DMS153 (cell line): ENCODE measurements around the gene ACO1.

Experiments used
- DNase-seq: peaks from one replicate; lab custom pipeline; 2025; lab: John Stamatoyannopoulos, UW

ACO1 gene

DNA sequence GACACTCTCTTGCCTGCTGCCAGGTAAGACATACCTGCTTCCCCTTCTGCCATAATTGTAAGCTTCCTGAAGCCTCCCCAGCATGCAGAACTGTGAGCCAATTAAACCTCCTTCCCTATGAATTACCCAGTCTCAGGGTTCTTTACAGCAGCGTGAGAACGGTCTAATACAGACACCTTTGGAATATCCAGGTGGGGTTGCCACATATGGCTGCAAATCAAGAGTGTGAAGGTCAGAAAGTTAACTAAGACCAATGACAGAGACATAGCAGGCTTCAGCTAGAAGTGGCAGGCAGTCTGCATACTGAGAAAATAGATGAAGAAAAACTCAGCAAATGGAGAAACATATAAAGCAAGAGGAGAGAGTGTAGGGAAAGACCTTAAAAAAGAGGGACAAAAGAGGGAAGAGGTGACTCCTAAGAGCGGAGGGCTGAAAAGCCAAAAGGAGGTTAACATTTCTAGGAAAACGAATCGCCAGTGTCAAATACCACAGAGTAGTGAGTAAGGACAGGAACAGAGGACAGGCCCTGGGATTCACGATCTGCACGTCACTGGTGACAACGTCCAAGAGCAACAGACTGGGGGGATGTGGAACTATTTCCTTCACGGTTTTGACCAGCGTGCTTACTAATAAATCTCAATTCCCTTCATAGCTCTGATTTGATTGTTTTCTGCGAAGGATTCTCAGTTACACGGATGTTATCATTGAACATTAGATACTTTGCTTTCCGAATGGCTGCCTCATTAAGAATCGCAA is 1.7 kb upstream of the ACO1 start:
- DNase-seq: no peak

DNA sequence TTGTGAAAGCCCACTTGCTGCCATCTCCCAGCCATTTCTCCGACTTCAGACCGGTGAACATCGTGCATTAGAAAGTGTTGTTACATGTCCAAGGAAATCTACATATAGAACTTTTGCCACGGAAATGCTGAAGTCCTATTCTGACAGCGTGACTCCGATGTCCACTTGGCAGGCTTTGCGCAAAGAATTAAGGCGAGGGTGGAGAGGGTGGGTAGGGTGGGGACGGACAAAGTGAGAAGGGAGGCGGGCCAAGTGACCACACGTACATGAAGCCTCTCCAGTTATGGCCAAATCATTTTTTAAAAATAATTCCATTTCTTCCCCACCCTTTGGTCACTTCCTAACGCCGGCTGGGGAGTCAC is 460 bp upstream of the ACO1 start:
- DNase-seq: no peak

DNA sequence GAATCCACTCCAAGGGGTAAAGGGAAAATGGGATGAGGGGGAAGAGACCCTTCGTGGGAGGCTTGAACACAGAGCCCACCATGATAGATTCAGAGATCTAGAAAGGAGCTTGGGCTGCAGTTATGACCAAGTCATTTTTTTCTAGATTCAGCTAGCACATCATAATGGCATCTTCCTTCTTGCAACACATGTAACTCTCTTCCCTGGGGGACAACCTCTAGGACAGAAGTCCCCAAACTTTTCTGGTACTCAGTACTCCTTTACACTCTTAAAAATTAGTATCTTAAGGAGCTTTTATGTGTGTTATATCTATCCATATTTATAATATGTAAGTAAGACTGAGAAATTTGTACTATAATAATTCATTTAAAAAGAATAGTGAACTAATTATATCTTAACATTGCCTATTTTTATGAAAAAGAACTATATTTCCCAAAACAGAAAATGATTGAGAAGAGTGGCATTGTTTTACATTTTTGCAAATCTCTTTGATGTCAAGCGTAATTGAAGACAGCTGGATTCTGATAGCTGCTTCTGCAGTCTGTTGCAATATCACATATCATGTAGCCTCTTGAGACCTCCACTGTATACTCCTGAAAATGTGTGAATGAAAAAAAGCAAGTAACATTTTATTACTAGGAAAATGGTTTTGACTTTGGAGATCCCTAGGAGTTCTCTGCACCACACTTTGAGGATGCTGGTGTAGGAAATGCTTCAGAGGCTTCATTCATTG is 875 bp downstream of the ACO1 start:
- DNase-seq: no peak

DNA sequence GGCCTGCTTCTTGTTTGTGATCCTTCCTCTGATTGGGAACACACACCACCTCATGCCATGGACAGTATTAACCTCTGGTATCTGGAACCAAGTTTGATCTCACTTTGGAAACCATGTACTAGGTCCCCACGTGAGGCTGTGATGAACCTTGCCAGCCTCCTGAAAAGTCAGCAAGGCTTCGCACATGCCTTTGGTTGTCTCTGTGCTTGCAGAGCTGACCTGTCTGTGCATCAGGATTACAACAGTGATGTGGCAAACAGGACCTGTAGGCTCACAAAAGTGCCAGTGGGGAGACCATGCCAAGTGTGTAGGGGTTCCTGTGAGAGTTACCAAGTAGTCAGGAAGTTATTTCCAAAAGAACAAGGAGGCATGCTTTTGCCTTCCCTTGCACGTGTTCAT is 1.4 kb downstream of the ACO1 start:
- DNase-seq: no peak

DNA sequence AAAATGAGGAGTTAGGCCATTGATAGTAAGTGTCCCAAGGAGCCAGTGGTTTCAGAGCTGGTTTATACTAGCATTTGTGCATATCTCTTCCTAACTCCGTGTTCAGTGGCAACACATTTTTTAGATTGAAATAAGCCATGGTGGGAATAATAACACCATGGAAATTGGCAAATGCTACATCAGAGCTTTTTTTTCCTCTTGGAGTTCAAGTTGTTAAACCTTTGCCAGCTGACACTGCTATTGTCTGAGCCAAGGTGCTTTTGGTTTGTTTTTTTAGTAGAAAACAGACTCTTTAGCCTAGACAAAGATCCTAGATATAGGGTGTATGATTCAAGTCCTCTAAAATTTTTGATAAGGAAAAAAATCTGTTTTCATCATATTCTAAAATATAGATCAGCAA is 2.8 kb downstream of the ACO1 start:
- no peak for DNase-seq

DNA sequence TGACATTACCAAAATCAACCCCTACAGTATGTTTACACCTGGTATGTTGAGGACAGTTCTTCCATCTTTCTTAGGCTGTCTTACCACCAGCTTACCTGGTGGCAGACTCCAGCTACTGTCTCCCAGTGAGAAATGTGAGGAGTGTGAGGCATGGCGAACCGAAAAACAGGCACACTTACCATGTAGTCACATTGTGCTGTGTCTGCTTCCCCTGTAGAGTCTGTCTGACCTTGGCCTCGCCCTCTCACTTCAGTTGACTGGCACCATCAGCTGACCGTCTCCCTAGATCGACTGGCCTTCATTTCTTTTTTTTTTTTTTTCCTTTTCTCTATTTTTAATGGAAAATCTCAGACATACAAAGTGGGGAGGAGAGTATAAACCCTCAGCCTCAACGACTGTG is 4.9 kb downstream of the ACO1 start:
- DNase-seq: no peak

DNA sequence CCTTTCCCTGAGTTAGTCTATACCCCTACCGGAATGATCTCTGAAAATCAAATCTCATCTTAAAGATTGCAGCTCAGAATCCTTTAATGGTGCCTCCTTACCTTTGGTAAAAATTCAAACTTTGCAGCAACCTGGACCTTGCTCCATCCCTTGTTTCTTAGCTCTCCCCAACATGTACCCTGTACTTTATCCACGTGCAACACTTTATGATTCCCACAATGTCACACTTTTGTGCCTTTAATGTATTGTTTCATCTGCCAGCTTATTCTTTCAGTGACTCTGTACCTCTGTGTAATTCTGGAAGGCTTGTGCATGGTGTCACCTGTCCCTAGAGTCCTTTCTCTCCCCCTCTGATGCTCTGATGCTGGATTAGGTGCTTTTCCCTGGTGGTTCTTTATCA is 9.5 kb downstream of the ACO1 start:
- DNase-seq: no peak

DNA sequence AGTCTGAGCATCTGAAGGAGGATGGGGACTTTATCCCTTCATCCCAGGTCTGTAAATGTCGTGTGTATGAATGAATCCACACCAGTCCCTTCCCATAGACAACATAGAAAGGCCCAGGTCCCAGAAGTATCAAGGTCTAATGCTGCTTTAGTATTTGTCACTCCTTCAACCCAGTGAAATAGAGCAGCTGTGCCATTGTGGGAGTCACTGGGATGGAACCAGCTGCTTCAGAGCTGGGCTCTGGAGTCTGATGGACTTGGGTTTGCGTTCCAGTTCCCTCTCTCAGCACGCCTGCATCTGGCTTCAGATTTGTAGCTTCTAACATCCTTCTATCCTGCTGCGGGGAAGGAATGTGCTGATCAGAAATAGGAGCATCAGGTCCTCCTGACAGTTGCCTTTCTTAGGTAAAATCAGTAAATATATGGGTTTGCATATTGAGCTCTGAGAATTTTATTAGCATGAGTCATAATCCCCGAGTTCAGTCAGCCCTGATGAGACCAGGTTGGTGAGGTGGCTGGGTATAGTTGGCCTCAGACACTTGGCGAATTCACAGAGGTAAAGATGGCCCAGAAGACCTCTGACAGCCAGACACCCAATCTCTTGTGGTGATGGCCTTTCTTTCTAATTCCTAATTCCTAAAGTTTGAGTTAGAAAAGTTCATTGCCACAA is 10.1 kb downstream of the ACO1 start:
- no peak for DNase-seq

DNA sequence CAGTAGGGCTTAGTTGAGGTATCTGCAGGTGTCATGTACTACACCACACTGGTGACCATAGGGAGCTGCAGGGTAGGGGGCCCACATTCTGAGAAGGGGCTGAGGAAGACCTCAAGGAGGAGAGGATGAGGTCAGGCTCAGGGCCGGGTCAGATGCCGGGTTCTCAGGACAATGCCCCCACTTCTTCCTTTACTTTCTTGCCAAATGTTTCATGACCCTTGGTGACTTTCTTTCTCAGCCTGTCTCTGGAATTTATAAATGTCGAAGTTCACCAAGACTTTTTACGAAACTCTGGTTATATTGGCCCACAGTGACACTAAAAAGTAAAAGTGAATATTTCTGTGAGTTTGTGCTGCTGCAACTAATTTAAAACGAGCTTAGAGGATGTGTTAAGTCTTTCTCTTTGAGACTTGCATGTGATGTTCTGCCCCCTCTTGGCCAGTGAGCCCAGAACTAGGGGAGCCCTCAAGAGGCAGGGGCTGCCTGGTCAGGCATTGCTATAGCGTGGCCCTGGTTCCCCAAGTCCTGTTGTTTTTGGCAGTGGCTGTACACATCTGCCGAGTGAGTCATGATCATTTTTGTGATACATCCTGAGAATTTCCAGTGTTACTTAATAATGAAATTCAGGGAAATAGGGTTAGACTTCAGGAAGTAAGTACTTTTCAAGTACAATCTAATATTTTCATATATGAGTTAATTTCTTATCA is 11.2 kb downstream of the ACO1 start:
- no peak for DNase-seq

DNA sequence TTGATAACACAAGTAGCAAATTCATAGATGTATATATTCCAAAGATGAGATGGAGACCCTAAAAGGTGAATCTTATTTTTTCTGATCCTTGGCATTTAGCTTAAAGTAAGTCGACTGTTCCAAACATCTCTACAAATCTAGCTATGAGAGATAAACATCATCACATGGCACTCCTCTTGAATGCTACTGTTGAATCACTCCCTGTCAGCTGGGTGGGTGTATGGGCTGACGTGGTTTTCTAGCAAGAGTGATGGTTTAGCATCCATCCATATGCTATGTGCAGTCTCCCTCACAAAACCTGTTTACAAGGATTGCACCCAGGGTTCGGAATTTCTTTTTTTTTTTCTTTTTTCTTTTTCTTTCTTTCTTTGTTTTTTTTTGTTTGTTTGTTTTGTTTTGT is 13.8 kb downstream of the ACO1 start:
- no peak for DNase-seq

DNA sequence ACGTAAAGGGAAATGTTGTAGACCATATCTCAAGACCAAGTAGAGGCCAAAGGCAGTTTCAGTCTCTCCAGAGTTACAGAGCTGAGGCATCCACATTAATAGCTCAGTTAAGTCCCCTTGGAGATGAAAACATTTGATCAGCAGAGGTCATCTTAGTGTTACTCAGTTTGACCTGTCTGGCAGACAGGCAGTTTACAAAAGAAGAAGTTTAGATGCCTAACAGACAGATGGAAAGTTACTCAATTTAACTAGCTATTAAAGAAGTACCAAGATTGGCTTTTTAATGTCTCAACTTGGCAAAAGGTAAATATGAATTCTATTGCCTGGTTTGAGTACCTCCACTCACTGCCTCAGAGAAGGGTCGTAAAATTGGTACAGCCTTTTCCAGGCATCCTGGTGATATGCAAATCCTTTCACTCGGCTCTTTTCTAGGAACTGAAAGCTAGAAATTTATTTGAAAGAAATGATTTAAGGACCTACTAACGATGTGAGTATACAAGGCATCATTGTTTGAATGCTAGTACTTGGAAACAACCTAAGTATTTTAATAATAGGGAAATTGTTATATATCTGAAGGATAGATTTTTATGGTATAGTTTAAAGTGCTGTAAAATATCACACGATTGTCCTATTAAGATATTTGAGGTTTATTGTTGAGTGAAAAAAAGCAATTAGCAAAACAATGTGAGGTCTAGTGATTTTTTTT is 14.8 kb downstream of the ACO1 start:
- no peak for DNase-seq

DNA sequence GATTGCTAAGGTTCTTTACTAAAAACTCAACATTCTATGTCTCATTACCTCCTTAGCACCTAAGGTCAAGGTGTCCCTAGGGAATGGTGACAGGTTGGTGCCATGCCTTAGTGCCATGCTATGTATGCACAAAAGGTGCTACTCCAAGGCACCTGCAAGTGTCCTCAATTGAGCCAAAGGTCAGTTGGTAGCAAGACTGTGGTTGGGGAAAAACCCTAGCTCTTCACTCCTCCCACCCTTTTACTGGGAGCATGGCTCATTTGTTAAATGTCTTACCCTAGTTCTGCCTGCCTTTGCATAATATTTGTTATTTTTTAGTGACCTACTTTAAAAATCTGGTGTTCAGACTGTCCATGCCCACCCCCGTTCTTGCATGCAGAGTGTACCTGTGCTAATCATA is 17.0 kb downstream of the ACO1 start:
- DNase-seq: no peak

DNA sequence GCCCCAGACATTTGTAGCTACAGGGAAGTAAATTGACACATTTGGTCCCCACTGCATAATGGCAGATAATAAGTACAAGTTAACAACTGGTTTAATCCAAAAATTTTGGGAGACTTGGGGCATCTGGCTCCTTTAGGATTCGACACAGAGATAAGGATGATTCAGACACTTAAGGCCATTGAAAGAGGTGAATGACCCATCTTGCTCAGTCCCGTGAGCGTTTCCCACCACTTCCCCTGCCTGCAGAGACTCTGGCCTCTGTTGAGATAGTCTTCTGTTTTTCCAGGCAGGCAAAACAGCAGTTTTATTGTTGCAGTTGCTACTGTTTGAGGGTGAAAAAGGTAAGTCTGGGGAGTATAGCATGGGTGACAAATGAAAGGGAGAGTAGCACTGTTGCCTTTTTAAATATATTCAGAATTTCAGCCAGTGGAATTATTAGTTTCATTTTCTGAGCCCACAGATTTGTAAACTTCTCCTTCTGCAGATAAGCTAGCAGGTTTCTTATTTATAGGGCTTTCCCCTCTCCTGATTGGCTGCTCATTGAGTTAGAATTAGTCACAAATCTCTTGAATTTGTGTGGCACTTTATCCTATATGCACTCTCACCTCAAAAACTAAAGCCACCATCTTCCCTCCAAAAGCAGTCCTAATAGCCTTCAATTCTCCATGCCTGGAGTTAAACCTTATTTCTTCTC is 19.3 kb downstream of the ACO1 start:
- no peak for DNase-seq

DNA sequence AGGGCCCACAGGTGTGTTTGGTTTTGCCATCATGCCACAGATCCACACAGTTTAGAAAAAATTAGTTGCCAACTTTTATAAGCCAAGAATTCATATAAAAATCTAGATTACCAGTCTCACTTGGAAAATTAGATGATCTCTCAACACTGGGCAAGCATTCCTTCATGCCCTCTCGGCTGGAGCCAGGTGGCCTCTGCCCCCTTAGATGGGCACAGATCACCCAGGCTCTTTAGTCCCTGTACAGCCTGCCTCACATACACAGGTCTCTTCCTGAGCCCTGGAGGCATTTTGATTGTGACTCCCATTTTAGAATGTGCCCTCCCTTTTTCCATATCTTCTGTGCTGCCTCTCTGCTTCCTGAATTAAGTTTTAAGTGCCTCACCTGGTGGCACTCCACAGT is 20.0 kb downstream of the ACO1 start:
- DNase-seq: no peak

DNA sequence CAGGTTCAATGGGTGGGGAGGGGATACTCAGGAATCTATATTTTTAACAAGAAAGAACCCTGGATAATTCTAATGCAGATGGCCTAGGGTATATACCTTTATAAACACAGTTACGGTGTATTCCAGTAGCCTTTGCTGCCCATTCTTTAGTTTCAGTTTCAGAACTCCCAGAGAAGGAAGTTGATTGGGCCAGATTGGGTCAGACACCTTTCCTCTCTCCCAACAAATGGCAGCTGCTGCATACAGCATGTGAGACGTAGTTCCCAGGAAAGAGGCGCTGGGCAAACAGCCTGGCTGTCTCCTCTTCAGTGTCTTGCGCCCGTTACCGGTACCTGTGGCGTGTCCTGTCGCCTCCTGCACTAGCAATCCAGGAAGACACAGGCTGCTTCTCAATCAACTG is 20.4 kb downstream of the ACO1 start:
- no peak for DNase-seq

DNA sequence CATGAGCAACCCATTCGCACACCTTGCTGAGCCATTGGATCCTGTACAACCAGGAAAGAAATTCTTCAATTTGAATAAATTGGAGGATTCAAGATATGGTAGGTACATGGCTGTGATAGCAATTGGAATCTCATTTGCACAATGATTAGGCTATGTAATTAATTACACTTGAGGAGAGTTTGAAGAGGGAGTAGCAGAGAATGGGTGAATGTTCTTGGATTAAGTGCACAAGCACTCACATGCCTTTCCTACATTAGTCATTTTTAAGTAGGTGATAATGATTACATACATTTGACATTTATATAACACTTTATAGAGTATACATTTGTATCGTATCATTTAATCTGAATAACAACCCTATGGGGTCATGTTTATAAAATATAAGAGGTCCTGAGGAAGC is 21.1 kb downstream of the ACO1 start:
- DNase-seq: no peak

DNA sequence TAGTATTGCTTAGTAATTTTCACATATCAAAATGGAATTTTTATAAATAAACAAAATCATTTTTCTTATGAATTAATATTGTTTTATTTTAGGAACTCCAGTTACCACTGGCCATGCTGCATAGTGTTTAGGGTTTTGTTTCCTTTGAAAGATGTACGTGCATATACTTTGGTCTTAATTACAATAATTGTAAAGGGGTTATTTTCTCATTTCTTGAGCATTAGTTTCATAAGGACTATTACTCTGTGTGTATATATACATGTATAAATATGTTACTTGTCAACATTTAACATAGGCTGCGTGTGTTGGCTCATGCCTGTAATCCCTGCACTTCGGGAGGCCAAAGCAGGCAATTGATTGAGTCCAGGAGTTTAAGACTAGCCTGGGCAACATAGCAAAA is 21.6 kb downstream of the ACO1 start:
- no peak for DNase-seq

DNA sequence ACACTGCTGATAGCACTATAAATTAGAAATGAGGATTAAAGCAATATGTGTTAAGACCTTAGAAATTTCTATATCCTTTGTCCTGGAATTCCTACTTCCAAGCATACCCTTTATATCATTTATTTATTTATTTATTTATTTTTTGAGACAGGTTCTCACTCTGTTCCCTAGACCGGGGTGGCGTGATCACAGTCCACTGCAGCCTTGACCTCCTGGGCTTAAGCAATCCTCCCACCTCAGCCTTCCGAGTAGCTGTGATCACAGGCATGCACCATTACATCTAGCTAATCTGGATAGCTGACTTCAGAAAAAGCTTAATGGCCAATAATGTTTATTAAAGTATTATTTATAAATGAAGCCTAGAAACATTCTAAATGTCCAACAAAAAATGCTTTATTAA is 27.3 kb downstream of the ACO1 start:
- DNase-seq: no peak

DNA sequence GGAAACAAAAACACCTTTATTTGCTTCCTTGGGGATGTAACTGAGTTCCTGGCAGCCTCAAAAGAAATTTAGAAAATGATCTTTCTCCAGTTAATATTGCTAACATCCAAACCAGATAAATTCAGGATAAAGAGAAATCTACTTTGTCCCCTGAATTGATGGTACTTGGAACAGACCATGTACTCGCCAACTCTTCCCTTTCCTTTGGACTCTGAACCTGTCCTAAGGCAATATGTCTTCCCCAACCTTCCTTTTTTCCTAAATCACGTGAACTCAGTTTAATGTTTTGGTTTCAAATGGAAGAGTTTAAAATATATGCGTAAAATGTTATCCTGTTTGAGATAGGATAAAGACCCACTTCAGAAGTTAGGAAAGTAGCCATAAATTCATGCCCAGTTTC is 28.0 kb downstream of the ACO1 start:
- no peak for DNase-seq

DNA sequence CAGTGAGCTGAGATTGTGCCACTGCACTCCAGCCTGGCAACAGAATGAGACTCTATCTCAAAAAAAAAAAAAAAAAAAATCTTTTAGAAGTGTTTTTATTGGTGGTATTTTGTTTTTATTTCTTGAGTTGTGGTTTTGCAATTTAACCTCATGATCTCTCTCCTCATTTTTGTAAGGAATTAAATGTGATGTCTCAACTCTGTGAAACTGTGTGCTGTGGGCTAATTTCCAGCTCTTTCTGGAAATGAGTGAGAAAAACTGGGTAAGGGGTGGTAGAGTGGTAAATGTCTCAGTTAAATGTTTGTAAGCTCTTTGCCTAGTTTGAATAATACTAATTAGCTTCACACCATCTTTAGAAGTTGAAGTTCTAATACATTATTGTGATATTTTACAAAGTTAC is 29.0 kb downstream of the ACO1 start:
- no peak for DNase-seq

DNA sequence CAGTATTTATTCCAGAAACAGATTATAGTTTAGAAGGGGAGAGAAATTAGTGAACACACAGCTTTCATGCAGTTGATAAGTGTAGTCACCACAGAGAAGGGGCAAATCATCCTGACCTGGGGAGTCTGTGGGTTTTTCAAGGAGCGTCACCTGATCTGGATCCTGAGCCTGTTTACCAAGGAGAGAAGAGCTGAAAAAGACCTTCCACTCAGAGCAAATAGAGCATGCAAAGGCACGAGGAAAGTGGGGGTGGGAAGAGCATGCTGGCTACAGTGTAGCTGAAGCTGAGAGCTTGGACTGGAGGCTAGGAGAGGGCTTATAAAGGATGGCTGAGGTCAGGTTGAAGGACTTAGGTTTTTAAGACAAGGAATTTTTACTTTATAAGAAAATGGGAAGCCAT is 30.4 kb downstream of the ACO1 start:
- no peak for DNase-seq

DNA sequence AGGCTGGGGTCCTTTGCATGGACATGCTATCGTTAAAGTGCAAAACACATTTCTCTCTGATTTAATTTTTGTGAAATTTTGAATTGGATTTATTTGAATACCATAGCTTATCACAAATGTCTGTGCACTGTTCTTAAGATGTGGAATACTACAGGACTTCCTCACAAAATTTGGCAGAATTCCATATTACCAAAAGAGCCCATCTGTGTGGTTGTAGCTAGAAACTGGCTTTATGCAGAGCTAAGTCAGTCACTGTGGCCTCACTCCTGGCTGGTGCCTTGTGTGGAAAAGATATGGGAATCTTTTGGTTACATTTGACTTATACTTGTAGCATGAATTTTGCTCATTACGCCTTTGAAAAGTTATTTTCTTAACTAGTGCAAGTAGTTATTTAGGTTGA is 35.5 kb downstream of the ACO1 start:
- DNase-seq: no peak
